Activated CD4-positive, alpha-beta T cell treated with anti-CD3 and anti-CD28 coated beads, Interleukin-2, amount 10 ng/mL, durations not matched to agents 24 days and 14 days (primary cell): ENCODE data around the gene JPH3. TPM values are rescaled to one million over a fixed set of nuclear protein-coding genes. Genes with fewer than 3 reads are reported as not detected.
A peak's percentile ranks its signal among the peaks of the same experiment; 100 is the strongest.
"Not testable (repeated sequence)": the region's sequence is repeated elsewhere in the genome, so short reads cannot be mapped to it uniquely, and the experiment has no call there.

Source experiments
- DNase-seq: peaks from one replicate; pipeline ENCODE4 v3.0.0; 2022
- H3K27ac Mint-ChIP-seq: one replicate; pipeline ENCODE4 v1.8.0; 2022; ENCODE audit warnings: mild to moderate bottlenecking, mixed read lengths
- H3K27me3 Mint-ChIP-seq: one replicate; pipeline ENCODE4 v1.8.0; 2022; ENCODE audit warnings: mixed read lengths
- H3K36me3 Mint-ChIP-seq: one replicate; pipeline ENCODE4 v1.8.0; 2022; ENCODE audit warnings: low read depth, mild to moderate bottlenecking, mixed read lengths
- H3K4me1 Mint-ChIP-seq: one replicate; pipeline ENCODE4 v1.8.0; 2021; ENCODE audit warnings: mixed read lengths
- H3K4me3 Mint-ChIP-seq: one replicate; pipeline ENCODE4 v1.8.0; 2022; ENCODE audit warnings: mild to moderate bottlenecking, moderate library complexity, mixed read lengths
- H3K9me3 Mint-ChIP-seq: one replicate; pipeline ENCODE4 v1.8.0; 2021; ENCODE audit warnings: mixed read lengths
- intact Hi-C: fragments of 100-400 bp; cut with micrococcal nuclease; formaldehyde crosslinking; loops from one replicate; pipeline ENCODE4 v1.15.1; 2023
- total RNA-seq: library from RNA; stranded (reverse); gene quantifications from 2 replicates; pipeline ENCODE4 v1.2.3, GENCODE V29; 2022

The JPH3 gene
- total RNA-seq, 1 donor from 2014 or later, result not detected

GRCh38 chr16:87564524-87564778 lies 37.9 kb upstream of the JPH3 start:
- H3K4me3 Mint-ChIP-seq, result no peak overlapping the region
- intact Hi-C loops, result no loop called here
- no peaks in the 10 kb centered on the region for H3K27me3 Mint-ChIP-seq
- H3K4me1 Mint-ChIP-seq, result no peaks in the 10 kb centered on the region
- DNase-seq, result no peak
- no peak overlapping the region for H3K27ac Mint-ChIP-seq
- H3K9me3 Mint-ChIP-seq, result peaks cover 11% of the 10 kb centered on the region
- H3K36me3 Mint-ChIP-seq, result no peaks in the 10 kb centered on the region

DNA sequence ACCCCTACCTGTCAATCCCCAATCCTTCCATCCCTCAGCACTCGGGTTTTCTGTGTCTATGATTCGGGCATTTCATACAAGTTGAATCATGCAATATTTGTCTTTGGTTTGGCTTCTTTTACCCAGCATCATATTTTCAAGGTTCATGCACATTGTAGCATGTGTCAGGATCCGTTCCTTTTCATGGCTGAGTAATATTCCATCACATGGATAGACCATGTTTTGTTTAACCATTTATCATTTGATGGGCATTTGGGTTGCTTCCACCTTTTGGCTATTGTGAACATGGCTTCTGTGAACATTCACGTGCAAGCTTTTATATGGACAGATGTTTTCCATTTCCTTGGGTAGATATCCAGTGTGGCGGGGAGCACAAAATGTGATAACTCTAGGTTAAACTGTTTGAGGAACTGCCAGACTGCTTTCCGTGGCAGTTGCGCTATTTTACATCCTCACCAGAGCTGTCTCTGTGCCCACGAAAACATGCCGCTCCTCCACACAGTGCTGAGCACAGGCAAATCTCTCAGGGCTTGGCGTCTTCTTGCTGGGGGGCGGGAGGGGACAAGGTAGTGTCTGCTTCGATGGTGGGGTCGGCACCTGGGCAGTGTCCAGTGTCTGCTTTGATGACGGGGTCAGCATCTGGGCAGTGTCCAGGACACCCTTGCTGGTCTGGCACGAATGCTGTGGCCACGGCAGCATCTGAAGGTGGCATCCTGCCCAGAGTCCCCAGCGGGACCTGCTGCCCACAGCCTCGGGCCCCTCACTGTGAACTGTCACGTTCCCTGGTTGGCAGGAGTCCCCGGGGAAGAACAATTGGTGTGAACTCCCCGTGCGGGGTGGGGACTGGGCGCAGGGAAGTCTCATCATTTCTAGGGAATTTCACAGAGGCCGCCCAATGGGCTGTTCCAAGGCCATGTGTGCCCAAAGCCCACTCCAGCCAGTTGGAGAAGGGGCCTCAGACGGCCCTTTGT lies 32.4 kb upstream of the JPH3 start:
- H3K4me1 Mint-ChIP-seq, result no peaks in the 10 kb centered on the region
- H3K27ac Mint-ChIP-seq, result no peak overlapping the region
- H3K36me3 Mint-ChIP-seq, result no peaks in the 10 kb centered on the region
- intact Hi-C loops, result no loop called here
- no peak for DNase-seq
- peaks cover 3% of the 10 kb centered on the region for H3K27me3 Mint-ChIP-seq
- no peaks in the 10 kb centered on the region for H3K9me3 Mint-ChIP-seq
- no peak overlapping the region for H3K4me3 Mint-ChIP-seq

GRCh38 chr16:87570572-87570937 lies 31.8 kb upstream of the JPH3 start:
- intact Hi-C loops, result no loop called here
- H3K4me1 Mint-ChIP-seq, result no peaks in the 10 kb centered on the region
- no peak for DNase-seq
- no peak overlapping the region for H3K4me3 Mint-ChIP-seq
- no peaks in the 10 kb centered on the region for H3K36me3 Mint-ChIP-seq
- H3K9me3 Mint-ChIP-seq, result no peaks in the 10 kb centered on the region
- no peak overlapping the region for H3K27ac Mint-ChIP-seq
- H3K27me3 Mint-ChIP-seq, result peaks cover 3% of the 10 kb centered on the region

DNA sequence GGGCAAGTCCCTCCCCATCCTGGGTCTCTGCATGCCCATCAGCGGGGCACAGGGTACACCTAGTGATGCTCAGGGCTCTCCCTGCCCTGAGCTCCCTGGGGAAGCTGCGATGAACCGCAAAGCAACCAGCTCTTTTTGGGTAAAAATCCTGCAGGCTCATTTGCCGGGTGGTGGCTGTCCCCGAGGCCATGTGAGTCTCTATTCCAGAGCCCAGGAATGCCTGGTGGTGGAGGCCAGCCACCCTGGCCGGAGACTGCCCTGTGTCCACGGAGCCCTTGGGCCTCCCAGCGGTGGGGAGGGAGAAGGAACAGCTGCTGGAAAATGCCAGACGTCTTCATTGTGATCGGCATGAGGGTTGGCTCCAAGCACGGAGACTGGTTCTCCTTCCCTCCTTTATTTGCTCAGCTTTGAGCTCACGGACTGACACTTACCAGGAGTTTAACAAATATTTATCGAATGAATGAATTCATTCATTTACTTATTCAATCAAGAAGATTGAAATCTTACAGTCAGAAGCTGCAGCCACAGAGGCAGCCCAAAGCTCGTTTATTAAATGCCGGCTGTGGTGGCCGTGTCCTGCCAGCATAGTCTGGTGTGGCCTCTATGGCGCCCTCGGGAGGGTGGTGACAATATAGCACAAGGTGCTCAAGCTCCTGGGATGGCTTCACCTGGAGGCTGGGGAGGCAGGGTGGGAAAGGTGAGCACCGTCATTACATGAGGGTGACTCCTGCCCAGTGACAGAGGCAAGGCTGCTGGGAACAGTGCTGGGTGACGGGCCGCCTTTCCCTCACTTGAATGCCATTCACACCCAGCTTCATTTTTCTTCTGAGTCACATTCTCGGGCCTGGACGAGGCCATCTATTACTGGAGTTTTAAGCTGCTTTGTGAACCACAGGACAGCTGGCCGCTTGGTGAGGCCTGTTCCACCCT lies 31.1 kb upstream of the JPH3 start:
- peak; percentile 61 for DNase-seq
- Mint-ChIP-seq H3K9me3 (no peaks in the 10 kb centered on the region), H3K36me3 (no peaks in the 10 kb centered on the region), H3K4me1 (no peaks in the 10 kb centered on the region), H3K27ac (no peak overlapping the region), H3K27me3 (peaks cover 3% of the 10 kb centered on the region), H3K4me3 (no peak overlapping the region)
- intact Hi-C loops, result no loop called here

DNA sequence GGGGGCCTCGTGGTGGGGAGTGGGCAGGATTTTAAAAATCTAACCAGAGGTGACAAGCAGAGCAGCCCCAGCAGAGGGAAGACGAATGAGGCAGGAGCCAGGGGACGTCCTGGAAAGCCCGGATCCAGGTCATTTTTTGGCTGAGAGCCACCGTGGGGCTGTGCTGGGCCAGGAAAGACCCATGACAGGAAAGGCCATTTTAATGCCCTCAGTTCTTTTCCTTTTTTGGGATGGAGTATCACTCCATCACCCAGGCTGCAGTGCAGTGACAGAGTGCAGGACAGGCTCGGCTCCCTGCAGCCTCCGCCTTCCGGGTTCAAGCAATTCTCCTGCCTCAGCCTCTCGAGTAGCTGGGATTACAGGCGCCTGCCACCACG lies 30.5 kb upstream of the JPH3 start:
- Mint-ChIP-seq H3K27me3 (peaks cover 3% of the 10 kb centered on the region), H3K27ac (no peak overlapping the region), H3K4me3 (no peak overlapping the region), H3K36me3 (no peaks in the 10 kb centered on the region), H3K9me3 (no peaks in the 10 kb centered on the region), H3K4me1 (no peaks in the 10 kb centered on the region)
- no peak for DNase-seq
- intact Hi-C loops, result no loop called here

DNA sequence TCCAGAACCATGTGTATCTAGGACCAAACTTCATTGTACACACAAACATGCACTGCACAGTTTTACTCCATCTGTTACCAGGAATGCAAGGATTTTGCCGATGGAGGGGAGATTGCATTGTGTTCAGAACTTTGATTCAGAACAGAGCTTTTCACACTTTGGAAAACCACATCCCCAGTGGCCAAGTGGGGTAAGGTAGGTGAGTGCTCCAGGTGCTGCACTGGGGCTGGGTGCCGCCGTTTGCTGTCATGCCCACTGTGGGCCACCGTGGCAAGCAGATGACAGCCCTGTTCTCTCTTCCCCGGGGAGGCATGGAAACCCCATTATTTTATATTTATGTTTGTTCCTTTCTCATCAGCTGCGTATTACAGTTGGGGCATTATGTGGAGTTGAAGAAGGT lies 29.3 kb upstream of the JPH3 start:
- no peak overlapping the region for H3K27ac Mint-ChIP-seq
- H3K9me3 Mint-ChIP-seq, result no peaks in the 10 kb centered on the region
- intact Hi-C loops, result no loop called here
- DNase-seq, result no peak
- H3K4me1 Mint-ChIP-seq, result no peaks in the 10 kb centered on the region
- peaks cover 3% of the 10 kb centered on the region for H3K27me3 Mint-ChIP-seq
- no peaks in the 10 kb centered on the region for H3K36me3 Mint-ChIP-seq
- no peak overlapping the region for H3K4me3 Mint-ChIP-seq

GRCh38 chr16:87575027-87575804 lies 27.1 kb upstream of the JPH3 start:
- intact Hi-C loops, result no loop called here
- no peaks in the 10 kb centered on the region for H3K4me1 Mint-ChIP-seq
- no peak for DNase-seq
- H3K36me3 Mint-ChIP-seq, result no peaks in the 10 kb centered on the region
- H3K9me3 Mint-ChIP-seq, result no peaks in the 10 kb centered on the region
- no peak overlapping the region for H3K4me3 Mint-ChIP-seq
- no peak overlapping the region for H3K27ac Mint-ChIP-seq
- peaks cover 3% of the 10 kb centered on the region for H3K27me3 Mint-ChIP-seq

DNA sequence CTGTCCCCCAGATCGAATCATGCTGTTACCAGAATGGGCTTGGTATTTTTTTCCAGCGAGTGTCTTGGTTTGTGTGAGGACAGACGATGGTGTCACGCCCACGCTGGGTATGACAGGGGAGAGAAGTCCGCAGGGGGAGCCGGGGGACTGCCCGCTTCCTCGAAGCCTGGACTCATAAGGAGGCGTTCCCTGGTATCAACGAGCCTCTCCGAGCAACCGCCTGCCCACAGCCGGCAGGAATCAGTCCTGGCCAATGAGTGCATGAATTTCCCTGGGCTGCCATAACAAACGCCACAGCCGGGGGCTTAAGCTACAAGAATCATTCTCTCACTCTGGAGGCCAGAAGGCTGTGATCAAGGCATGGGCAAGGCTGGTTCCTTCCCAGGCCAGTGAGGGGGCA lies 26.1 kb upstream of the JPH3 start:
- no peaks in the 10 kb centered on the region for H3K36me3 Mint-ChIP-seq
- H3K4me3 Mint-ChIP-seq, result no peak overlapping the region
- no peaks in the 10 kb centered on the region for H3K9me3 Mint-ChIP-seq
- no peaks in the 10 kb centered on the region for H3K4me1 Mint-ChIP-seq
- no peak overlapping the region for H3K27ac Mint-ChIP-seq
- intact Hi-C loops, result no loop called here
- H3K27me3 Mint-ChIP-seq, result peaks cover 3% of the 10 kb centered on the region
- no peak for DNase-seq

DNA sequence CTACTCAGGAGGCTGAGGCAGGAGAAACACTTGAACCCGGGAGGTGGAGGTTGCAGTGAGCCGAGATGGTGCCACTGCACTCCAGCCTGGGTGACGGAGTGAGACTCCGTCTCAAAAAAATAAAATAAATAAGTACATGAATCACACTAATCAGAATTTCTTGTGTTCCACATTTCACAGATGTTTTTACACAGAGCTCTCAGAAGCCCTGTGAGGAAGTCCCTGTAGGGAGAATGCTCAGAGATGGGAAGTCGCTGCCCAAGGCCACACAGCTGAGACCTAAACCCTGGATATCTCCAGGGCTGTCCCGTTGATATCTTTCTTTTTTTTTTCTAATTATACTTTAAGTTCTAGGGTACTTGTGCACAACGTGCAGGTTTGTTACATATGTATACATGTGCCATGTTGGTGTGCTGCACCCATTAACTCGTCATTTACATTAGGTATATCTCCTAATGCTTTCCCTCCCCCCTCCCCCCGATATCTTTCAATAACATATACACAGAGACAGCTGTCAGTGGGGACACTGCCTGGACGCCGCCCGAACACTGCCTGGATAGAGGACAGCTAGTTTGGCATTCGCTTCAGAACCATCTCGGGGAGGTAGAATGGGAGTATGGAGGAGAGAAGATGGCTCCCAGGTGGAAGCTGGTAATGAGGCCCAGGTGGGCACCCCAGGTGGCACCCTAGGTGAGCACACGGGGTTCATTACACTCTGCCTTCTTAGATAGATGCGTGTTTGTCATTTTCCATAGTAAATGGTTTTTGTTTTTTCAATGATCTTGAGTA lies 24.0 kb upstream of the JPH3 start:
- H3K4me1 Mint-ChIP-seq, H3K4me3 Mint-ChIP-seq, H3K36me3 Mint-ChIP-seq: not testable (repeated sequence)

GRCh38 chr16:87579691-87580090 lies 22.6 kb upstream of the JPH3 start:
- H3K27ac Mint-ChIP-seq, result no peak overlapping the region
- peaks cover 2% of the 10 kb centered on the region for H3K27me3 Mint-ChIP-seq
- H3K36me3 Mint-ChIP-seq, result no peaks in the 10 kb centered on the region
- DNase-seq, result no peak
- H3K4me3 Mint-ChIP-seq, result no peak overlapping the region
- no peaks in the 10 kb centered on the region for H3K4me1 Mint-ChIP-seq
- no peaks in the 10 kb centered on the region for H3K9me3 Mint-ChIP-seq
- intact Hi-C loops, result no loop called here

More for the DNA sequence above, 24.0 kb upstream of the JPH3 start:
- DNase-seq, H3K9me3 Mint-ChIP-seq, intact Hi-C loops, H3K27me3 Mint-ChIP-seq, H3K27ac Mint-ChIP-seq: not testable (repeated sequence)

DNA sequence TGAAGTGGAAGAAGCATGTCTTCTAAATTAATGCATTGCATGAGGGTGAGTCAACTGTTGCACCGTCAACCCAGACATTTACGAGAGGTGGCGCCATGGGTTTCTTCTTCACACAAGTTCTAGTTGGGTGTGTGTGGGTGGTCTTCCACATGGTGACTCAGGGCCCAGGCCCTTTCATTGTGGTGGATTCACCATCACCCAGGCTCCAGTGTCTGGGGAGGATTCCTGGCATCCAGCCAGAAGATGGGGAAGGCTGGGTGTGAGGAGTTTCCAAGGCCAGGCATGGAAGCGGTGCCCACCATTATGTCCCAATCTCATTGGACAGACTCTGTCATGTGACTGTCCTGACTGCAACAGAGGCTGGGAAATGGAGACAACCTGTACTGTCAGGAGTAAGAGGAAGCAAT lies 21.4 kb upstream of the JPH3 start:
- Mint-ChIP-seq H3K4me3 (no peak overlapping the region), H3K27ac (no peak overlapping the region), H3K9me3 (no peaks in the 10 kb centered on the region), H3K36me3 (no peaks in the 10 kb centered on the region), H3K27me3 (peaks cover 2% of the 10 kb centered on the region), H3K4me1 (no peaks in the 10 kb centered on the region)
- DNase-seq, result no peak
- intact Hi-C loops, result no loop called here

- Mint-ChIP-seq H3K4me3 (no peak overlapping the region), H3K9me3 (no peaks in the 10 kb centered on the region), H3K4me1 (no peaks in the 10 kb centered on the region), H3K27me3 (peaks cover 4% of the 10 kb centered on the region), H3K36me3 (no peaks in the 10 kb centered on the region), H3K27ac (no peak overlapping the region)
- intact Hi-C loops, result no loop called here
- DNase-seq, result no peak
Observed at GRCh38 chr16:87581857-87582215, 20.5 kb upstream of the JPH3 start.

GRCh38 chr16:87582216-87582965 lies 19.9 kb upstream of the JPH3 start:
- Mint-ChIP-seq H3K4me1 (no peaks in the 10 kb centered on the region), H3K27me3 (peaks cover 6% of the 10 kb centered on the region), H3K4me3 (no peak overlapping the region), H3K27ac (no peak overlapping the region), H3K9me3 (no peaks in the 10 kb centered on the region), H3K36me3 (no peaks in the 10 kb centered on the region)
- DNase-seq, result no peak
- intact Hi-C loops, result no loop called here
